Fibroblast of lung (primary cell): ENCODE measurements around the gene BCAS1. TPM values are rescaled to one million over a fixed set of nuclear protein-coding genes. Genes with fewer than 3 reads are reported as not detected.

Experiments used
- DNase-seq, 2 donors: peaks; one replicate each; pipeline versions ENCODE4 v3.0.0 to v3.0.0-alpha.2; 2010; ENCODE audit warnings: low read depth in 2 of 2
- H2AFZ ChIP-seq: 2 replicates; pipeline ENCODE4 v1.5.1; 2012; ENCODE audit warnings: low read length, control low read depth, inconsistent platforms
- H3K27ac ChIP-seq: 2 replicates; pipeline ENCODE4 v1.5.1; 2011; ENCODE audit warnings: low read length, control low read depth; ENCODE audit not compliant: insufficient read depth
- H3K27me3 ChIP-seq: 2 replicates; pipeline ENCODE4 v1.5.1; 2011; ENCODE audit warnings: mild to moderate bottlenecking, low read length; ENCODE audit not compliant: control insufficient read depth, insufficient read depth
- H3K36me3 ChIP-seq: 2 replicates; pipeline ENCODE4 v1.5.1; 2011; ENCODE audit warnings: low read length; ENCODE audit not compliant: control insufficient read depth, insufficient read depth
- H3K4me1 ChIP-seq: 2 replicates; pipeline ENCODE4 v1.5.1; 2011; ENCODE audit warnings: low read length; ENCODE audit not compliant: control insufficient read depth, insufficient read depth; ENCODE audit errors: extremely low read depth
- H3K4me2 ChIP-seq: 2 replicates; pipeline ENCODE4 v1.5.1; 2011; ENCODE audit warnings: low read length, control low read depth; ENCODE audit not compliant: insufficient read depth; ENCODE audit errors: extremely low read depth
- H3K4me3 ChIP-seq, 4 experiments: fragments of 200-600 bp in 1 of 4; sonication (generic) in 1 of 4; replicated peaks in 1 of 4; 2 replicates each; pipeline ENCODE4 v1.5.1; 2011 to 2016; ENCODE audit warnings: low read length in 4 of 4, low read depth in 3 of 4, mild to moderate bottlenecking in 3 of 4, control low read depth in 2 of 4, inconsistent platforms in 1 of 4, mixed read lengths in 1 of 4; ENCODE audit not compliant: insufficient read depth in 1 of 4; ENCODE audit errors: control extremely low read depth in 1 of 4
- H3K79me2 ChIP-seq: 2 replicates; pipeline ENCODE4 v1.5.1; 2012; ENCODE audit warnings: mild to moderate bottlenecking, low read length, inconsistent platforms; ENCODE audit not compliant: control insufficient read depth, insufficient read depth
- H3K9ac ChIP-seq: 2 replicates; pipeline ENCODE4 v1.5.1; 2011; ENCODE audit warnings: mild to moderate bottlenecking, low read length, control low read depth; ENCODE audit not compliant: insufficient read depth
- H3K9me3 ChIP-seq: 2 replicates; pipeline ENCODE4 v1.5.1; 2012; ENCODE audit warnings: low read depth, low read length; ENCODE audit not compliant: control insufficient read depth, insufficient read depth
- H4K20me1 ChIP-seq: 2 replicates; pipeline ENCODE4 v1.5.1; 2011; ENCODE audit warnings: low read length; ENCODE audit not compliant: control insufficient read depth, insufficient read depth; ENCODE audit errors: extremely low read depth
- EZH2 ChIP-seq: IDR thresholded peaks from 2 replicates; pipeline ENCODE4 v1.5.1; 2012; ENCODE audit warnings: low read length, control low read depth, mild to moderate bottlenecking; ENCODE audit errors: missing control alignments
- polyA plus RNA-seq, 2 donors: library from polyadenylated mRNA; depleted of rRNA in 1 of 2; stranded (reverse) in 1 of 2; unstranded in 1 of 2; fragments of >200 nt; gene quantifications; 2 replicates each; pipeline ENCODE4 v1.2.1, GENCODE V29; 2011 to 2012; ENCODE audit warnings: missing spikeins in 1 of 2
- total RNA-seq: library from RNA; depleted of rRNA; stranded (reverse); fragments of >200 nt; gene quantifications from 2 replicates; pipeline ENCODE4 v1.2.1, GENCODE V29; 2014
- TF ChIP-seq, protein P1 (sequence below), 2 donors: IDR thresholded peaks in 1 of 2; conservative IDR thresholded peaks in 1 of 2; 1 replicate in 1 of 2; 2 replicates in 1 of 2; pipeline ENCODE4 v1.5.1; 2011 to 2012; ENCODE audit warnings: low read length in 2 of 2, control low read depth in 1 of 2, inconsistent platforms in 1 of 2, low read depth in 1 of 2, mild to moderate bottlenecking in 1 of 2

The BCAS1 gene
- total and polyA plus RNA-seq, 2 donors (not counting 1 experiment from before 2014, with no cell fraction given): 0.17 TPM; not detected in 1

DNA sequence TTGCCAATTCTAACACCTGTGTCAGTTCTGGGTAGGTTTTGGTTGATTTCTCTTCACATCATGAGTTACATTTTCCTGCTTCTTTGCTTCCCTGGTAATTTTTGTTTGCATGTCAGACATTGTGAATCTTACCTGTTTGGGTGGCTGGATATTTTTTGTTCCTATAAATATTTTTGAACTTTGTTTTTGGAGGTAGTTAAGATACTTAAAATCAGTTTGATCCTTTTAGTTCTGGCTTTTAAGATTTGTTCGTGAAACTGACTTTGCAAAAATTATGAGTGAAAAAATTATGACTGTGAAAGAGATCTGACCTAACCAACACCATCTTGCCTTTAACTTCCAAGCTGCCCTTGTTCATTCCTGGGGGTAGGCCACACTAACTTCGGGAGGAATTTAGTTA, 69.5 kb downstream of the BCAS1 start:
- DNase-seq: no peak
- Histone ChIP-seq H3K36me3 (no peaks in the 10 kb centered on the region), H3K4me3 (no peak overlapping the region), H4K20me1 (no peaks in the 10 kb centered on the region), H3K27ac (no peak overlapping the region), H3K4me2 (no peak overlapping the region), H2AFZ (no peak overlapping the region), H3K79me2 (no peaks in the 10 kb centered on the region), H3K9me3 (no peaks in the 10 kb centered on the region), H3K27me3 (no peaks in the 10 kb centered on the region), H3K9ac (no peak overlapping the region), H3K4me1 (no peaks in the 10 kb centered on the region)
- TF ChIP-seq EZH2: no peak
- TF ChIP-seq, protein P1, sequence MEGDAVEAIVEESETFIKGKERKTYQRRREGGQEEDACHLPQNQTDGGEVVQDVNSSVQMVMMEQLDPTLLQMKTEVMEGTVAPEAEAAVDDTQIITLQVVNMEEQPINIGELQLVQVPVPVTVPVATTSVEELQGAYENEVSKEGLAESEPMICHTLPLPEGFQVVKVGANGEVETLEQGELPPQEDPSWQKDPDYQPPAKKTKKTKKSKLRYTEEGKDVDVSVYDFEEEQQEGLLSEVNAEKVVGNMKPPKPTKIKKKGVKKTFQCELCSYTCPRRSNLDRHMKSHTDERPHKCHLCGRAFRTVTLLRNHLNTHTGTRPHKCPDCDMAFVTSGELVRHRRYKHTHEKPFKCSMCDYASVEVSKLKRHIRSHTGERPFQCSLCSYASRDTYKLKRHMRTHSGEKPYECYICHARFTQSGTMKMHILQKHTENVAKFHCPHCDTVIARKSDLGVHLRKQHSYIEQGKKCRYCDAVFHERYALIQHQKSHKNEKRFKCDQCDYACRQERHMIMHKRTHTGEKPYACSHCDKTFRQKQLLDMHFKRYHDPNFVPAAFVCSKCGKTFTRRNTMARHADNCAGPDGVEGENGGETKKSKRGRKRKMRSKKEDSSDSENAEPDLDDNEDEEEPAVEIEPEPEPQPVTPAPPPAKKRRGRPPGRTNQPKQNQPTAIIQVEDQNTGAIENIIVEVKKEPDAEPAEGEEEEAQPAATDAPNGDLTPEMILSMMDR (conservative IDR thresholded peaks at IDR 0.05 in 1 of 2, IDR thresholded peaks at IDR 0.05 in 1 of 2; ENCODE audit: low read depth in 1 of 2, low read length in 2 of 2): no peak

DNA sequence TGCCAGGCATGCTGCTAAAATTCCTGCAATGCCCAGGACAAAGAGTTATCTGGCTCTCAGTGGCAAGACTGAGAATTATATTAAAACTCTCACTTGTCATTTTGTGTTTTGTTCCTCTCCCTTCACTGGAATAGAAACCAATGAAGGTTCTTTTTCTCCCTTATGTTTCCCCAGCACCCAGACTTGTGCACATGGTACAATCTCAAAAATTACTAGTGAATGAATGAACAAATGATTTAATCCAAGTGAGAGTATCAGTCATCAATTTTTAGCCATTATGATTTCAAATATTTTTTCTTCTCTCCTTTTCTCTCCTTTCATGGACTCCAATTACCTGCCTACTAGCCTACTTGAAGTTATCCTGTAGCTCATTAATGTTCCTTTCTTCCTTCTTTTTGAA, 70.1 kb downstream of the BCAS1 start:
- H2AFZ ChIP-seq: no peak overlapping the region
- H3K27ac ChIP-seq: no peak overlapping the region
- TF ChIP-seq EZH2: no peak
- TF ChIP-seq, protein P1 (conservative IDR thresholded peaks at IDR 0.05 in 1 of 2, IDR thresholded peaks at IDR 0.05 in 1 of 2; ENCODE audit: low read depth in 1 of 2, low read length in 2 of 2): no peak
- H3K79me2 ChIP-seq: no peaks in the 10 kb centered on the region
- no peaks in the 10 kb centered on the region for H4K20me1 ChIP-seq
- no peaks in the 10 kb centered on the region for H3K36me3 ChIP-seq
- H3K9me3 ChIP-seq: no peaks in the 10 kb centered on the region
- H3K4me2 ChIP-seq: no peak overlapping the region
- DNase-seq: no peak
- no peak overlapping the region for H3K9ac ChIP-seq
- no peaks in the 10 kb centered on the region for H3K4me1 ChIP-seq
- H3K27me3 ChIP-seq: no peaks in the 10 kb centered on the region
- H3K4me3 ChIP-seq: no peak overlapping the region

DNA sequence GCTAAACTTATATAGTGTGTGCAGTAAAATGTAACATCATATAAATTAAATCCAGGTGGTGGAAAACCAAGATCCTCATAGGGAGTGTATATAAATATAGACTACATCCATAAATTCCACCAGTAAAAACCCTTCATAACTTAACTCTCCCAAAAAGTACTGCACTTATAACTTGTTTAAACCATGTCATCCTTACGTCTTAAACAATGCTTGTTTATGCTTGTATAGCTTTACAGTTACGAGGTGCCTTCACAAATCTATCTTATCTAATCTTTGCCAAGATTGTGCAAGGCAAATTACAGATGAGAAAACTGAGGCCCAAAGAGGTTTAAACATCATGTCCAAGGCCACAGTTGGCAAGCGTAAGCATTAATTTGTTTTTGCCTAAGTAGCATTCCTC, 71.3 kb downstream of the BCAS1 start:
- Histone ChIP-seq H3K9ac (no peak overlapping the region), H4K20me1 (no peaks in the 10 kb centered on the region), H2AFZ (no peak overlapping the region), H3K4me1 (no peaks in the 10 kb centered on the region), H3K4me2 (no peak overlapping the region), H3K4me3 (no peak overlapping the region), H3K27me3 (no peaks in the 10 kb centered on the region), H3K79me2 (no peaks in the 10 kb centered on the region), H3K36me3 (no peaks in the 10 kb centered on the region), H3K27ac (no peak overlapping the region), H3K9me3 (no peaks in the 10 kb centered on the region)
- TF ChIP-seq, protein P1 (conservative IDR thresholded peaks at IDR 0.05 in 1 of 2, IDR thresholded peaks at IDR 0.05 in 1 of 2; ENCODE audit: low read depth in 1 of 2, low read length in 2 of 2): no peak
- no peak for TF ChIP-seq EZH2
- no peak for DNase-seq
